PC-9 (cell line): Measurements from ENCODE around the gene MT1G. TPM values are rescaled to one million over a fixed set of nuclear protein-coding genes. Genes with fewer than 3 reads are reported as not detected.

Experiments
- BruUV-seq: library from RNA; stranded (reverse); fragments of 400-500 nt; replicated peaks from 2 replicates; lab custom pipeline; 2021; lab: Mats Ljungman, UMichigan
- CTCF ChIA-PET: fragments of 300-600 bp; sonication (Branson Sonifier 250); formaldehyde crosslinking; loops from one replicate; lab custom pipeline; 2022; ENCODE audit warnings: antibody characterized with exemption; lab: Charles Lee
- POLR2A ChIA-PET: fragments of 300-600 bp; sonication (Branson Sonifier 250); formaldehyde crosslinking; loops from one replicate; lab custom pipeline; 2022; ENCODE audit warnings: antibody characterized with exemption; ENCODE audit not compliant: unreplicated experiment; lab: Charles Lee
- DNase-seq, 2 experiments: peaks; one replicate each; pipeline versions ENCODE4 v3.0.0 to v3.0.0-alpha.2; 2015 to 2022; ENCODE audit warnings: mixed read lengths in 1 of 2
- H2AFZ ChIP-seq: fragments of 200-600 bp; sonication (generic); 2 replicates; pipeline ENCODE4 v1.8.1; 2017; ENCODE audit warnings: antibody characterized with exemption
- H3F3A ChIP-seq: fragments of 200-600 bp; sonication (generic); 2 replicates; pipeline ENCODE4 v1.8.1; 2017; ENCODE audit warnings: antibody characterized with exemption, mild to moderate bottlenecking, low read depth; ENCODE audit not compliant: insufficient read depth
- H3K27ac ChIP-seq: fragments of 200-600 bp; sonication (generic); 2 replicates; pipeline ENCODE4 v1.6.1; 2016; ENCODE audit warnings: mixed run types
- H3K27me3 ChIP-seq: fragments of 200-600 bp; sonication (generic); 2 replicates; pipeline ENCODE4 v1.6.1; 2016; ENCODE audit warnings: low read depth, mixed run types; ENCODE audit not compliant: insufficient read depth
- H3K36me3 ChIP-seq: fragments of 200-600 bp; sonication (generic); 2 replicates; pipeline ENCODE4 v1.6.1; 2016; ENCODE audit warnings: low read depth, mixed run types
- H3K4me1 ChIP-seq: fragments of 200-600 bp; sonication (generic); replicated peaks from 2 replicates; pipeline ENCODE4 v1.6.1; 2016; ENCODE audit warnings: mixed run types; ENCODE audit not compliant: insufficient read depth
- H3K4me2 ChIP-seq: fragments of 200-600 bp; sonication (generic); 2 replicates; pipeline ENCODE4 v1.6.1; 2017; ENCODE audit warnings: mixed run types
- H3K4me3 ChIP-seq: fragments of 200-600 bp; sonication (generic); 2 replicates; pipeline ENCODE4 v1.6.1; 2016; ENCODE audit warnings: mixed run types
- H3K79me2 ChIP-seq: fragments of 200-600 bp; sonication (generic); 2 replicates; pipeline ENCODE4 v1.6.1; 2017; ENCODE audit warnings: low read depth, mixed run types
- H3K9me2 ChIP-seq: fragments of 200-600 bp; sonication (generic); 2 replicates; pipeline ENCODE4 v1.8.1; 2017; ENCODE audit warnings: mild to moderate bottlenecking; ENCODE audit not compliant: insufficient read depth
- H3K9me3 ChIP-seq: fragments of 200-600 bp; sonication (generic); 2 replicates; pipeline ENCODE4 v1.8.1; 2016; ENCODE audit warnings: low read depth; ENCODE audit not compliant: insufficient read depth
- H4K20me1 ChIP-seq: fragments of 200-600 bp; sonication (generic); 2 replicates; pipeline ENCODE4 v1.8.1; 2017; ENCODE audit not compliant: insufficient read depth
- EZH2 ChIP-seq: fragments of 200-600 bp; sonication (generic); IDR thresholded peaks from 2 replicates; pipeline ENCODE4 v1.8.0; 2017; ENCODE audit warnings: antibody characterized with exemption, low read depth
- intact Hi-C: fragments of 100-400 bp; cut with micrococcal nuclease; formaldehyde crosslinking; loops from one replicate; pipeline ENCODE4 v1.10.0; 2022; ENCODE audit not compliant: unreplicated experiment
- total RNA-seq: library from RNA; stranded (reverse); gene quantifications from 2 replicates; pipeline ENCODE4 v1.2.3, GENCODE V29; 2021
- TF ChIP-seq, protein P1 (sequence below): fragments of 200-600 bp; sonication (generic); conservative IDR thresholded peaks from 2 replicates; pipeline ENCODE4 v1.6.1; 2017; ENCODE audit warnings: mixed run types, antibody characterized with exemption, mild to moderate bottlenecking, moderate library complexity

MT1G gene
- total RNA-seq, 1 experiment from 2014 or later = not detected

DNA sequence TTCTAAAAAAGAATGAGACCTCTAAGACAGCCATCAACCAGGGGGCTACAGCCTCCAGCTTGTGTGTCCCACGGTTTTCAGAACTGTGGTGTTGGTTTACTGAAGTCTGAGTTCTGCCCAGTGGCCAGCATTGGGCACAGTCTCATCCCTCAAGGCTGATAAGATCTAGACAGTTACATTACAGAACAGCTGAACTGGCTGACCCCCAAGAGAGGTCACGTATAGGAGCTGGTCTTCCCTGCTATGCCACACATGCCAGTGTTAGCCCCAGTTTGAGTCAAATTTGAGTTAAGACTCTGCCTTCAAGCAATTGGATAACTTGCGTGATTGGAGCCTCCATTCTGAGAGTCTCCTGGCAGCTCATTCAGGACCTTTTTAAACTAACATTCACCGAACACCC lies 47.3 kb upstream of the MT1G start:
- Histone ChIP-seq H3K36me3 (no peaks in the 10 kb centered on the region), H2AFZ (no peak overlapping the region), H3K4me2 (no peak overlapping the region), H3K27me3 (no peaks in the 10 kb centered on the region), H3K79me2 (no peaks in the 10 kb centered on the region), H4K20me1 (no peaks in the 10 kb centered on the region), H3K4me1 (no peaks in the 10 kb centered on the region), H3K9me2 (no peaks in the 10 kb centered on the region; the same call in 1 of the 2 replicates), H3F3A (no peaks in the 10 kb centered on the region), H3K4me3 (no peak overlapping the region), H3K27ac (no peak overlapping the region), H3K9me3 (no peaks in the 10 kb centered on the region)
- DNase-seq = no peak
- TF ChIP-seq EZH2 = no peak
- TF ChIP-seq, protein P1, sequence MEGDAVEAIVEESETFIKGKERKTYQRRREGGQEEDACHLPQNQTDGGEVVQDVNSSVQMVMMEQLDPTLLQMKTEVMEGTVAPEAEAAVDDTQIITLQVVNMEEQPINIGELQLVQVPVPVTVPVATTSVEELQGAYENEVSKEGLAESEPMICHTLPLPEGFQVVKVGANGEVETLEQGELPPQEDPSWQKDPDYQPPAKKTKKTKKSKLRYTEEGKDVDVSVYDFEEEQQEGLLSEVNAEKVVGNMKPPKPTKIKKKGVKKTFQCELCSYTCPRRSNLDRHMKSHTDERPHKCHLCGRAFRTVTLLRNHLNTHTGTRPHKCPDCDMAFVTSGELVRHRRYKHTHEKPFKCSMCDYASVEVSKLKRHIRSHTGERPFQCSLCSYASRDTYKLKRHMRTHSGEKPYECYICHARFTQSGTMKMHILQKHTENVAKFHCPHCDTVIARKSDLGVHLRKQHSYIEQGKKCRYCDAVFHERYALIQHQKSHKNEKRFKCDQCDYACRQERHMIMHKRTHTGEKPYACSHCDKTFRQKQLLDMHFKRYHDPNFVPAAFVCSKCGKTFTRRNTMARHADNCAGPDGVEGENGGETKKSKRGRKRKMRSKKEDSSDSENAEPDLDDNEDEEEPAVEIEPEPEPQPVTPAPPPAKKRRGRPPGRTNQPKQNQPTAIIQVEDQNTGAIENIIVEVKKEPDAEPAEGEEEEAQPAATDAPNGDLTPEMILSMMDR = no peak
- ChIA-PET CTCF (no interaction called here), POLR2A (no interaction called here)
- BruUV-seq = no TSS peak
- intact Hi-C loops = no loop called here

GRCh38 chr16:56713794-56714193 lies 45.9 kb upstream of the MT1G start:
- Histone ChIP-seq H3K9me3 (no peaks in the 10 kb centered on the region), H2AFZ (no peak overlapping the region), H3F3A (no peaks in the 10 kb centered on the region), H3K27me3 (no peaks in the 10 kb centered on the region), H3K27ac (no peak overlapping the region), H3K4me2 (no peak overlapping the region), H3K79me2 (no peaks in the 10 kb centered on the region), H3K4me3 (no peak overlapping the region), H3K4me1 (no peaks in the 10 kb centered on the region), H4K20me1 (no peaks in the 10 kb centered on the region), H3K36me3 (no peaks in the 10 kb centered on the region), H3K9me2 (no peaks in the 10 kb centered on the region; the same call in 1 of the 2 replicates)
- ChIA-PET CTCF (no interaction called here), POLR2A (no interaction called here)
- BruUV-seq = no TSS peak
- TF ChIP-seq, protein P1 = no peak
- TF ChIP-seq EZH2 = no peak
- DNase-seq = no peak
- intact Hi-C loops = no loop called here

DNA sequence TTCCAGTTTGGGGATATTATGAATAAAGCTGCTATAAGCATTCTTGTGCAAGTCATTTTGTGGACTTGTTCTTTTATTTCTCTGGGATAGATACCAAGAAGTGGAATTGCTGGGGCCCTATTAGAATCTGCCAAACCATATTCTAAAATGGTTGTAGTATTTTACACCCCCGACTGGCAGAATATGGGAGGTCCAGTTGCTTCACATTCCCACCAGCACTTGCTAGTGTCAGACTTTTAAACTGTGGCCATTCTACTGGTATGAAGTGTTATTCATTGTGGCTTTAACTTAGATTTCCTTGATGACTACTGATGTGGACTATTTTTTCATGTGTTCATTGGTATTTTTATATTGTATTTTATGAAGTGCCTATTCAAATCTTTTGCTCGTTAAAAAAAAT lies 44.0 kb upstream of the MT1G start:
- Histone ChIP-seq H3K36me3 (no peaks in the 10 kb centered on the region), H4K20me1 (no peaks in the 10 kb centered on the region), H3K4me1 (no peaks in the 10 kb centered on the region), H3K9me2 (no peaks in the 10 kb centered on the region), H3F3A (no peaks in the 10 kb centered on the region), H3K27ac (no peak overlapping the region), H2AFZ (no peak overlapping the region), H3K9me3 (no peaks in the 10 kb centered on the region), H3K79me2 (no peaks in the 10 kb centered on the region), H3K4me2 (no peak overlapping the region), H3K4me3 (no peak overlapping the region), H3K27me3 (no peaks in the 10 kb centered on the region)
- TF ChIP-seq, protein P1 = no peak
- TF ChIP-seq EZH2 = no peak
- no peak for DNase-seq
- no TSS peak for BruUV-seq
- ChIA-PET POLR2A (interaction anchor here (0.7 kb wide), 1 partner anchor 10 kb away, joined by 3 read pairs; no protein-coding TSS in a partner anchor), CTCF (interaction anchor here (0.7 kb wide), 2 partner anchors 375 to 510 kb away, joined by 4 read pairs; no protein-coding TSS in a partner anchor)
- intact Hi-C loops = no loop called here
